GM12865 (cell line): Measurements from ENCODE around the gene RNF224.

Source experiments
- DNase-seq: peaks from one replicate; pipeline ENCODE4 v3.0.0; 2010; ENCODE audit warnings: low read depth
- H3K4me3 ChIP-seq: 2 replicates; pipeline ENCODE4 v1.5.1; 2011; ENCODE audit warnings: mild to moderate bottlenecking, low read depth, low read length, control low read depth
- CTCF ChIP-seq: IDR thresholded peaks from 2 replicates; pipeline ENCODE4 v1.5.1; 2011; ENCODE audit warnings: low read length, control low read depth, low read depth, inconsistent platforms; ENCODE audit not compliant: insufficient read depth; ENCODE audit errors: missing control alignments

RNF224 gene

GRCh38 chr9:137192448-137192780, 34.9 kb upstream of the RNF224 start:
- H3K4me3 ChIP-seq = no peak overlapping the region
- TF ChIP-seq CTCF = no peak
- DNase-seq = no peak

GRCh38 chr9:137192859-137193258, 34.4 kb upstream of the RNF224 start:
- no peak for TF ChIP-seq CTCF
- no peak for DNase-seq
- no peak overlapping the region for H3K4me3 ChIP-seq

- no peak for TF ChIP-seq CTCF
- no peak overlapping the region for H3K4me3 ChIP-seq
- DNase-seq = no peak
Observed at GRCh38 chr9:137193771-137194170, 33.5 kb upstream of the RNF224 start.

- DNase-seq = no peak
- TF ChIP-seq CTCF = no peak
- H3K4me3 ChIP-seq = no peak overlapping the region
Observed at GRCh38 chr9:137194388-137194787, 32.9 kb upstream of the RNF224 start.

GRCh38 chr9:137194909-137195308, 32.4 kb upstream of the RNF224 start:
- no peak overlapping the region for H3K4me3 ChIP-seq
- TF ChIP-seq CTCF = no peak
- DNase-seq = no peak

GRCh38 chr9:137195525-137196220, 31.6 kb upstream of the RNF224 start:
- no peak for DNase-seq
- no peak for TF ChIP-seq CTCF
- H3K4me3 ChIP-seq = no peak overlapping the region

- no peak overlapping the region for H3K4me3 ChIP-seq
- TF ChIP-seq CTCF = no peak
- DNase-seq = no peak
Observed at GRCh38 chr9:137198051-137198901, 29.0 kb upstream of the RNF224 start.
